NT2/D1 (cell line): ENCODE data around the gene HNF1A.

Source experiments
- SUZ12 ChIP-seq: IDR thresholded peaks from 2 replicates; pipeline ENCODE4 v1.6.1; 2011; ENCODE audit not compliant: insufficient read length, insufficient read depth; ENCODE audit errors: extremely low read depth
- YY1 ChIP-seq: IDR thresholded peaks from 2 replicates; pipeline ENCODE4 v1.6.1; 2011; ENCODE audit not compliant: insufficient read length, insufficient read depth
- ZNF274 ChIP-seq: IDR thresholded peaks from 2 replicates; pipeline ENCODE4 v1.6.1; 2011; ENCODE audit warnings: mild to moderate bottlenecking, low read depth, low read length

- TF ChIP-seq ZNF274 (no peak), YY1 (no peak), SUZ12 (no peak)
These were observed 6.8 kb upstream of the HNF1A start for GRCh38 chr12:120971299-120972180.
